ENCODE results near the gene TULP4.

GRCh38 chr6:158402184-158402583 is 89.9 kb downstream of the TULP4 start:
- TF ChIP-seq CTCF (IDR thresholded peaks at IDR 0.05): no peak
- TF ChIP-seq POLR2A (IDR thresholded peaks at IDR 0.05; ENCODE audit: low read depth): no peak
- TF ChIP-seq POLR2AphosphoS5 (IDR thresholded peaks at IDR 0.05): no peak
- TF ChIP-seq EP300 (IDR thresholded peaks at IDR 0.05): no peak
